ENCODE measurements around the gene PRELID2.
"Not testable (repeated sequence)": the region's sequence is repeated elsewhere in the genome, so short reads cannot be mapped to it uniquely, and the experiment has no call there.

Gene PRELID2

GRCh38 chr5:145834917-145835847 lies at the start of gene PRELID2:
TSS of gene PRELID2 (minus strand) at chr5:145835342. CDS start at chr5:145835251, 91 bp downstream.
- DNase-seq (ENCODE audit: low read depth), result peak; percentile 56

- no peak for DNase-seq (ENCODE audit: low read depth)
These were observed 39.6 kb upstream of the PRELID2 start for GRCh38 chr5:145874765-145875164.

GRCh38 chr5:145872914-145873313 lies 37.8 kb upstream of the PRELID2 start, which contains the start of gene GRXCR2:
TSS of gene GRXCR2 (minus strand) at chr5:145873014. CDS start at chr5:145872968, 46 bp downstream.
- DNase-seq (ENCODE audit: low read depth), result no peak

GRCh38 chr5:145872486-145872885 lies 37.3 kb upstream of the PRELID2 start:
- no peak for DNase-seq (ENCODE audit: low read depth)

GRCh38 chr5:145869753-145870152 lies 34.6 kb upstream of the PRELID2 start:
- DNase-seq (ENCODE audit: low read depth), result no peak

- no peak for DNase-seq (ENCODE audit: low read depth)
These were observed 32.7 kb upstream of the PRELID2 start for GRCh38 chr5:145867806-145868205.

GRCh38 chr5:145864432-145864831 lies 29.3 kb upstream of the PRELID2 start:
- not testable (repeated sequence) for DNase-seq (ENCODE audit: low read depth)

- no peak for DNase-seq (ENCODE audit: low read depth)
These were observed 27.9 kb upstream of the PRELID2 start for GRCh38 chr5:145863003-145863402.

GRCh38 chr5:145859897-145860296 lies 24.8 kb upstream of the PRELID2 start:
- no peak for DNase-seq (ENCODE audit: low read depth)

GRCh38 chr5:145859453-145859852 lies 24.3 kb upstream of the PRELID2 start:
- DNase-seq (ENCODE audit: low read depth), result no peak

GRCh38 chr5:145858959-145859358 lies 23.8 kb upstream of the PRELID2 start:
- no peak for DNase-seq (ENCODE audit: low read depth)

- no peak for DNase-seq (ENCODE audit: low read depth)
These were observed 21.2 kb upstream of the PRELID2 start for GRCh38 chr5:145856285-145856818.

GRCh38 chr5:145855763-145856267 lies 20.7 kb upstream of the PRELID2 start:
- no peak for DNase-seq (ENCODE audit: low read depth)

- peak; percentile 89 for DNase-seq (ENCODE audit: low read depth)
These were observed 19.6 kb upstream of the PRELID2 start for GRCh38 chr5:145854651-145855258.

GRCh38 chr5:145853781-145854376 lies 18.7 kb upstream of the PRELID2 start:
- DNase-seq (ENCODE audit: low read depth), result no peak

- DNase-seq (ENCODE audit: low read depth), result no peak
These were observed 17.8 kb upstream of the PRELID2 start for GRCh38 chr5:145852990-145853389.

GRCh38 chr5:145848854-145849253 lies 13.7 kb upstream of the PRELID2 start:
- no peak for DNase-seq (ENCODE audit: low read depth)

GRCh38 chr5:145847499-145848497 lies 12.7 kb upstream of the PRELID2 start:
- DNase-seq (ENCODE audit: low read depth), result no peak

GRCh38 chr5:145846081-145846480 lies 10.9 kb upstream of the PRELID2 start:
- no peak for DNase-seq (ENCODE audit: low read depth)

- DNase-seq (ENCODE audit: low read depth), result no peak
These were observed 6.2 kb upstream of the PRELID2 start for GRCh38 chr5:145841299-145841698.
